Activated T-cell treated with anti-CD3 and anti-CD28 coated beads for 4 hours (primary cell): ENCODE data around the gene CAPRIN1.
"Not testable (repeated sequence)": the region's sequence is repeated elsewhere in the genome, so short reads cannot be mapped to it uniquely, and the experiment has no call there.

Experiments
- DNase-seq: peaks from one replicate; pipeline ENCODE4 v3.0.0-alpha.2; 2020

The CAPRIN1 gene

DNA sequence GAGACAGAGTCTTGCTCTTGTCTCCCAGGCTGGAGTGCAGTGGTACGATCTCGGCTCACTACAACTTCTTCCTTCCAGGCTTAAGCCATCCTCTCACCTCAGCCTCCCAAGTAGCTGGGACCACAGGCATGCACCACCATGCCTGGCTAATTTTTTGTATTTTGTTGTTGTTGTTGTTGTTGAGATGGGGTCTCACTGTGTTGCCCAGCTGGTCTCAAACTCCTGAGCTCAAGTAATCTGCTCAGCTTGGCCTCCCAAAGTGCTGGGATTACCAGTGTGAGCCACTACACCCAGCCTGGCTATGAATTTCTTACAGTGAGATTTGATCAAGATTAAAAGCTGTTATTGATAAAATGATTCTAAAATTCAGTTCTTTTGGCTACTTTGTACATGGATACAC lies 43.4 kb downstream of the CAPRIN1 start:
- DNase-seq: not testable (repeated sequence)

DNA sequence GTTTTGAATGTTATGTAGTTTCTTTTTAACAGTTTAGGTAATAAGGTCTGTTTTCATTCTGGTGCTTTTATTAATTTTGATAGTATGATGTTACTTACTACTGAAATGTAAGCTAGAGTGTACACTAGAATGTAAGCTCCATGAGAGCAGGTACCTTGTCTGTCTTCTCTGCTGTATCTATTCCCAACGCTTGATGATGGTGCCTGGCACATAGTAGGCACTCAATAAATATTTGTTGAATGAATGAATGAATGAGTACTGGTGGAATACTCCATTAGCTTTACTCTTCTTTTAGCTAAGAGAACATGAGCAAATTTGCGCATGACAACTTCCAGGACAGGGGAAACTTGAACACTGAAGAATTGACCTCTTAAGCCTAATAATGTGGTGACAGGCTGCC lies 47.3 kb downstream of the CAPRIN1 start:
- DNase-seq: no peak

DNA sequence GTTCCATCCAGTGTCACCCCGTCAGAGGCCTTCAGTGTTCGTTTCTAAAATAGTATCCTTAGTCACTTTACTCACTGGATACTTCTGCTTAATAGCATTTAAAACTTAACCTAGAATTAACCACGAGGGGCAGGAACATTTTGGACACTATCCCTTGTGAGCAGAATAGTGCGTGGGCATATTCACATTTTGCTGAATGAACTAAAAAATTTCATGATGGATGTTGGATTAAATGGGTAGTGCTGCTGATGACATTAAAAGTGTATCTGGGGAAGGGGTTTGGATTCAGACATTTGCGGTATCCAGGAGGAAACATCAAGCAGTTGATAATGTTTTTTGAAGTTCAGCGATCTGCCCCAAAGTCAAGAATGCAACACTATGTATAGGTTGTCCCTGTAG lies 53.1 kb downstream of the CAPRIN1 start:
- DNase-seq: no peak

DNA sequence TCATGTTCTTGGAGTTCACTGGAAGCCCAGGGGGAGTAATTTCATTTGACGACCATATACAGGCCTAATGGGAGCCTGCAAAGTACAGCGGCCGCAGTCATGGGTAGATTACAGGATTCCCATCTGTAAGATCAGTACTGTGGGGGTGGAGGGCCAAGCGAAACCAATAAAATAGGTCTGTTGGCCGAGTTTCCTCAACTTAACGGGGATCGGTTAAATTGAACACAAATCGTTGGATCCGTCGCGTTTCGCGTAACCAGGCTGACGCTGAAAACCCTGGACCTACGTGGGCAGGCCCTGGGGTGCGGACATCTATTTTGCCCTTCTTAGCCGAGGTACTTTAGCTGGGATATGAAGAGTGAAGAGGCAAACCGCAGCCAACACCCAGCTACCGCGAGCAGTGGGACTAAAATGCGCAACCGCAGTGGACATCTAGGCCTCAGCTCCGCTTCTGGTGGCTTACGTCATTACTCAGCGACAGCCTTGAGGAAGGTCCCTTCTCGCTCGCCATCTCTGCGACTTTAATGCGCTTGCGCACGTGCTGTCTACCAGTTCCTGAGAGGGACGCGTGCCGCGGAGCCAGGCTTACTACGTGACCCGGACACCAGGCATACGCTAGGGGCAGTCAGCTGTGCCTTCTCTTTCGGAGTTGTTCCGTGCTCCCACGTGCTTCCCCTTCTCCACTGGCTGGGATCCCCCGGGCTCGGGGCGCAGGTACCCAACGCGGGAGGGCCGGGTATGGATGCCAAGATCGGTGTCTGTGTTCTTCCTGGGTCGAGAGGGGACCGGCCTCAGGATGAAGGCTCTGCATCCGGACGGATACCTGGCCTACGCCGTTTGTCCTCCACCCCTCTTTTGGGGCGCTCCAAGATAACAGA lies 53.8 kb downstream of the CAPRIN1 start, which contains the start of gene NAT10:
Gene NAT10, plus strand, starts transcription at position 551 of the 878 bp plus-strand sequence. CDS start 2,597 bp downstream, outside the sequence.
- peak; percentile 96 for DNase-seq

DNA sequence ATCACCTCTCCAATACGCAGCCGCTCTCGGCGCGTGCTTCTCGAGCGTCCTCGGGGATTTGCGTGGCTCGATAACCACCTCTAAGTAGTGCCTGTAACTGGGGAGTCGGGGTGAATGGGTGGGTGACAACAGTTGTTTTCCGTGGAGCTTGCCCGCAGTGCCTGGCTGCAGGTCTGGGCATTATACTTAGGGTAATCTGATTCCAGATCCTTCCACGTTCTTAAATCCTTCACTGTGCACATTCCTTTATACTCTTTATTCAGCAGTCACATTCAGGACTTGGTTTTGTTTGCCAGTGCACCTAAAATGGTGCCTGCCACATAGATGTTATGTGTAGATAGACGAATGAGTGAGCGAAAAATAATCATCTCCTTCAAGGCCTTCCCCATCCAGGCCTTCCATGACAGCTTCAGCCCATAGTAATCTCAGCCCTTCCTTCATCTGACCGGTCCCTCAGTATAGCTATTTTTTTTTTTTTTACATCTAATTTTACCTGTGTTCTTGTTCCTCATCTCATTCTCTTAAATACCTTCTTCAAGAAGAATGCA lies 54.5 kb downstream of the CAPRIN1 start:
- DNase-seq: no peak

DNA sequence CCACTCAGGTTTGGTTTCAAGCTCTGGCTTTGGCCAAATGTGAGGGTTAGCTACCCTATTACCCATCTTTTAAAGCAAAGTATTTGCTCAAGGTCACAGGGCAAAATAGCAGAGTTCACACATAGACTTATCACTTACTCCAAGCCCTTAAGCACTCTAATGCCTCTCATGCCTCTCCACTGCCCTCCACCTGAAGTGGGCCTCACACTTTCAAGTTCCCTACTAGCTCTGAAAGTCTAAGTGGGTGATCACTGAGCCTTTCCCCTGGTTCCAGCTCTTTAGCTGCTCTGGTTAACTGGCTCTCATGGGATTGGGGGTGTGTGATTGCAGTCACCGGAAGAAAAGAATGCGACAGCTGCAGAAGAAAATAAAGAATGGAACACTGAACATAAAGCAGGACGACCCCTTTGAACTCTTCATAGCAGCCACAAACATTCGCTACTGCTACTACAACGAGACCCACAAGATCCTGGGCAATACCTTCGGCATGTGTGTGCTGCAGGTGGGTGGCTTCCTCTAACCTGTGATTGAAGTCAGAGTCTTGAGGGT lies 60.3 kb downstream of the CAPRIN1 start:
- no peak for DNase-seq

DNA sequence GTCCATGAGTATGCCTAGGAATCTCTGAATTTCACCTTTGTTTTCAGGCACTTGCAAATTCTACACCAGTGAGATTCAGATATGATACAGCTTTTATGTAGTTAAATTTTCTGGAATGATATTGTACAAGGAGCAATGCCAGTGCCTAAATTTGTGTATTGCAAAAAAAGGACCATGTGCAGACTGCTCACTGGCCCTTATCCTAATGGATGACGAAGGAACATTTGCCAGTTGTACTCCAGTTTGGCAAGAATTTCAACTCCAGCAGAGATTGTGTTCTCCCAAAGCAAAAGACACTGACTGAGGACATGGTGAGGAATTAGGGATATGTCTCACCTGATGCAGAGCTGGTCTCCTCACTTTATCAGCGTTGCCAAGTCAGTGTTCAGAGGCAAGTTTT lies 62.5 kb downstream of the CAPRIN1 start:
- no peak for DNase-seq

DNA sequence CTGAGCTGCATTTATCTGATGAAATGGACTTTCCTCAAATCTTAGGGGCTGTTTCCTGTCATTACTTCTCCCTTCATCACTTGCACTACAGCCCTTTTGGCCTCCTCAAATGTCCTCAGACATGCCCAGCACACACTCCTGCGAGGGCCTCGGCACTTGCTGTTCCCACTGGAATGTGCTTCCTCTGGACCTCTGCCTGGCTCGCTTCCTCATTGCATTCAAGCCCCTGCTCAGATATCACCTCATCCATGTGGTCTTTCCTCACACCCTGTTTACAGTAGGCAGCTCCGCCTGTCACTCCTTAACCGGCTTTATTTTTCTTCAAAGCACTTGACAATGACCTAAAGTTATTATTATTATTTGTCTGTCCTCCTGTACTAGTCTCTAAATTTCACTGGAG lies 62.9 kb downstream of the CAPRIN1 start:
- no peak for DNase-seq

DNA sequence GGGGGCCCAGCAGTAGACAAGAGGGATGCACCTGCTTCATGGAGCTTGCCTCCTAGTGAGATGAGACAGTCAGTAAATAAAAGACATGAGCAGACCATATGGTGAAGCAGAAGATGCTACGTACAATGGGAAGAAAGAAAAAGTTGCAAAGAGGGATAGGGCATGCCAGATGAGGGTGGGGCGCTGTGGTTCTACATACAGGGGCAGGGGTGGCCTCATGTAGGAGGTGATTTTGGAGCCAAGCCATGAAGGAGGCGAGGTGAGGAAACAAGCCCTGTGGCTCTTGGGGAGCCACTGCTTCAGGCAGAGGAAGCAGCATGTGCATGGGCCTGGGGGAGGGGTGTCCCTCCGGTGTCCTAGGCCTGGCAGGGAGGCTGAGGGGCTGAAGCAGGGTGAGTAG lies 69.1 kb downstream of the CAPRIN1 start:
- DNase-seq: no peak

DNA sequence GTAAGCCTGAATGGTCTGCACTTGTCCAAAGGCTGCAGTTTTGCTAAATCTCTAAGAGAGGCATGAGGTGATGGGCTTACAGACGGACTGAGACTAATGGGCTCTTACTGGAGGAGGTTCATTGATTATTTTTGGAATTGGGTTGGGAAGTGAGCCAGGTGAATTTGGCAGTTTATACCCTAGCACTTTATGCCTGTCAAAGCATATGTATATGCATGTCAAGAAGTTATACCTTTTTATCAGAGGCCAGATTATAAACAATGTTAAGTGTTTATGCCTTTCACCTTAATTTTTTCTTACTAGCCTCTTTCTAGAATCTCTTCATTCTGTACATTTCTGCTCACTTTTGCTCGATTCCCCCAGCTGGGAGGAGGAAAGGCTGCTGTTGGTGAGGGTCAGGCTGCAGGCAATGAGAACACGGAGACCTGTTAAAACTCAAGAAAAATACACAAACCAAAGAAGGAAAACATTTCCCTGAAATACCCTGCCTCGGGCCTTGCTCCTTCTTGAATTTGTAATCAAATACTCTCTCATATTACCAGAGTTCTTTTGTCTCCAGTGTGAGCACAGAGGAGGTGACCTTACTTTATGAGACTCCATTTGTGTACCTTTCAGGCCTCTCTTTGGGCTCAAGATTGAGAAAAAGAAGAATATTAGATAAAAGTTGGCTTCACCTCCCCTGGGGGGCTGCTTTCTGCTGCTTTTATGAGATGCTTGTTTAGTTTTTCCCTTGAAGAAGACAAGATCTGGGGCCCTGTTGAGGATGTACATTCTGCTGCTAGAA lies 73.5 kb downstream of the CAPRIN1 start:
- no peak for DNase-seq

DNA sequence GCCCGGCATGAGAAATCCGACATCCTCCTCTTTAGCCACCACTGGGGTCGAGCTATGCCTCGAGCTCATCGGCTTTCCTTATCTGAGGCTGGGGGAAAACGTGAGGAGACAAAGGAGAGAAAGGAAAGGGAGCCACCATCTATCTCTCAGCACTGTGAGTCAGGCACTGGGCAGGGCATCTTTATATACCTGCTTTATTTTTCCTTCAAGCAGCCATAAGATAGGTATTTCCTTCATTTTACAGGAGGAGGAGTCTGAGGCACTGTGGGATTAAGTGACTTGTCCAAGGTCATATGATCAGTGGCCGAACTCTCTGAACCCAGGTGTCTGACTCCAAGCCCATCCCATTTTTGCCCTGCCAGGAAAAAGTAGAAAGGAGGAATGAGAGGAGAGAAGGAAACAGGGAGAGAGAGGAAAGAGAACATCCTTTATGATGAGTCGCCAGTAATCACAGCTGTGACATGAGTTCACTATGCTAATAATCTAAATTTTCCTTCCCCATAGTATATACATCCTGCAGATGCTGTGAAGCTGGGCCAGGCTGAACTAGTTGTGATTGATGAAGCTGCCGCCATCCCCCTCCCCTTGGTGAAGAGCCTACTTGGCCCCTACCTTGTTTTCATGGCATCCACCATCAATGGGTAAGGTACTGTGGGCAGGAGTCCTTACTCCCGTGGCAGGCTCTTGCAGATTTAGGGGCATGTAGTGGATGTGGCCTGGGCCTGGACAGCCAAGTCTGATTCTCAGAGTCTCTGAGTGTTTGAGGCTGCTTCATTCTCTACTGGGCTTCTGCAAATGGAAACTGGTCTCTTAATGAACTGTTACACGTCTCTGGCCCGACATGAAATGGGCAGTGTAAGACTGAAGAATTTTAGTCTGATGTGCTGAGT lies 75.7 kb downstream of the CAPRIN1 start:
- no peak for DNase-seq

DNA sequence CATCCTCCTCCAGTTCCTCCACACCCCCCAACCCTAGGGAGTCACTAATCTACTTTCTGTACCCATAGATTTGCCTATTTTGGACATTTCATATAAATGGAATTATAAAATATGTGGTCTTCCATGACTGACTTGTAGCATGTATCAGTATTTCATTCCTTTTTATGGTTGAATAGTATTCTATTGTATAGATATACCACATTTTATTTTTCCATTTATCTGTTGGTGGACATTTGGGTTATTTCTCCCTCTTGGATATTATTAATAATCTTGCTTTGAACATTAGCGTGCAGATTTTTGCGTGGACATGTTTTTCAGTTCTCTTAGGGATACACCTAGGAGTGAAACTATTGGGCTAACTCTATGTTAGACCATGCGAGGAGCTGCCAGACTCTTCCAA lies 77.3 kb downstream of the CAPRIN1 start:
- DNase-seq: no peak

DNA sequence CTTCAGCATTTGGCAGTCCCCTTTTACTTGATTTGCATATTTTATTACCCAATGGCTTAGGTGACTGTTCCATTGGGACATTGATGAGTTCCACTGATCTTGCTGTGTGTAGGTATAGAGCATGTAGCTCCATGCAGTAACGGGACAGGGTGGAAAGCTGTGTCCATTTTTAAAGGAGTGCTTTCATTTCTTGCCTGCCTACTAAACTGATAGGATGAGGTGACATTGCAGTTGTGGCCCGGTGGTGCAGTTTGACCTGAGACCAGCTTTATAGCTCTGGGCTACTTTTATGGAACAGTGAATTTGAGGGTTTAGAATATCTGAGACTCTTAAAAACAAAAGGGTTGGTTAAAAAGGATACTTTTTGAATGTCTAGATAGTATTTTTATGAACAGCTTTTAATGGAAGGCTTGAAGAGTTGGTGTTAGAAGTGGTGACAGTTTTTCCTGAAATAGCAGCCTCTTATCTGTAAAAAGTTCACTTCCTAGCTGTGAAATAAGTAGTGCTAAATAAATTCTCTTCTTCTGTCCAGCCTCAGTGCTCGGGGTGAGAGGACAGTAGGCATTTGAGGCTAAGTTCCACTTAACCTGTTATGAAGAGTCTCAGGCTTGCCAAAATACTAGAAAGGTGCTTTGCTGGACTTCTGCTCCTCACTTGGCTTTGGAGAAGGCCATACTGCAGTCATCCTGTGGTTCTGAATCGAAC lies 80.9 kb downstream of the CAPRIN1 start:
- DNase-seq: no peak

DNA sequence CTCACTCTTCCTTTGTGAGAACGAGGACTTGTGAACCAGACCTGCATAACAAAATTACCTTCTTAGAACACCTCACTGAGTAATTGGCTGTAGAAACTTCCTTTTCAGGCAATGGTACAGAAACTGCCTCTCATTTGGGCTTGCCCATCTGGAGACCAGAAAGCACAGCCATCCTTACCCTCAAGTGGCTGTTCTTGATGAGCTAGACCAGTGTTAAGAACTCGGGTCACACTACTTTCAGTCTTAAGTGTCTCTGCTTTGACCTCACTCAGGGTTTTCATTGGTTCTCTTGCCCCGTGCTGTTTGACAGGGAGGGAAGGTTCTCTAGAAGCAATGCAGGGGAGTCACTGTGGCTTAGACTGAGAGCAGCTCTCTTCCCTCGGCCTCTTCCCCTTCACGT lies 83.2 kb downstream of the CAPRIN1 start:
- DNase-seq: no peak

DNA sequence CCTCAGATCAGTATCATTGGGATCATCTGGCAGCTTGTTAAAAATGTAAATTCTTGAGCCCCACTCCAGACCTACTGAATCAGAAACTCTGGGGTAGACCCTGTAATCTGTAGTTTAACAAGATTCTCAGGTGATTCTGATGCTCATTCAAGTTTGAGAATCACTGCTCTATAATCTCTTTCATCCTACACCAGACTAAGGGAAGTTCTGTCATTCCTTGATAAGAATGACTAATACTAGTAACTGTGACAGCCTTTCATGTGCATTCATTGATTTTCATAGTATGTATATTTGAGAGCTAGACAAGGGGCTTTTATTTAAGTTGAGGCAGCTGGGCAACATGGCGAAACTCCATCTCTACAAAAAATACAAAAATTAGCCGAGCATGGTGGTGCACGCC lies 83.9 kb downstream of the CAPRIN1 start:
- no peak for DNase-seq

DNA sequence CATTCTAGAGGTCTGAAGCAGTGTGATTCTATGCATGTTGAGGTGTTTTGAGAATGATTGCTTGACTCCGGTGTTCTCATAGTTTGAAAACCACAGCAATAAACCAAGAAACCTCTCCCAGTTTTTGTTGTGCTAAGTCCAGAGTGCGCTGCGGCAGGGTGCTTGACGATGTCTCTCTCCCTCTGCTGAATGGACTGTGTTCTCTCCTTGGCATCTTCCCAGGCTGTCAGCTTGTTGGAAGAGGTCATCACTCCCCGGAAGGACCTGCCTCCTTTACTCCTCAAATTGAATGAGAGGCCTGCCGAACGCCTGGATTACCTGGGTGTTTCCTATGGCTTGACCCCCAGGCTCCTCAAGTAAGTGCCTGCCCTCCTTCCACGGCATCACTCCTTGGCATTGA lies 84.9 kb downstream of the CAPRIN1 start:
- DNase-seq: no peak

DNA sequence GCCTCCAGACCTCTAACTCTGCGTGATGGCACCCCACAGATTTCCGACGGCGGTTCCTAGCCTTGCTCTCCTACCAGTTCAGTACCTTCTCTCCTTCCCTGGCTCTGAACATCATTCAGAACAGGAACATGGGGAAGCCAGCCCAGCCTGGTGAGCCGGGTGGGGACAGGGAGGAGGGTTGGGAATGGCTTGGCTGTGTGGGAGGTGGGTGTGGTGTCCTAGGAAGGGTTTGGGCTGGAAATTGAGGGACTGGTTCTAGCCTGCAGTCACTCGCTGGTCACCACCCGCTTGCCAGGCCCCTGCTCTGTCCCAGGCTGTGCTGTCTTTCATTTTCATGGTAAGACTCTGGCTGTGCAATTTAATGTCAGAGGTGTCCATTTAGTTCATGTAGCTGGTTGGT lies 87.8 kb downstream of the CAPRIN1 start:
- DNase-seq: no peak

DNA sequence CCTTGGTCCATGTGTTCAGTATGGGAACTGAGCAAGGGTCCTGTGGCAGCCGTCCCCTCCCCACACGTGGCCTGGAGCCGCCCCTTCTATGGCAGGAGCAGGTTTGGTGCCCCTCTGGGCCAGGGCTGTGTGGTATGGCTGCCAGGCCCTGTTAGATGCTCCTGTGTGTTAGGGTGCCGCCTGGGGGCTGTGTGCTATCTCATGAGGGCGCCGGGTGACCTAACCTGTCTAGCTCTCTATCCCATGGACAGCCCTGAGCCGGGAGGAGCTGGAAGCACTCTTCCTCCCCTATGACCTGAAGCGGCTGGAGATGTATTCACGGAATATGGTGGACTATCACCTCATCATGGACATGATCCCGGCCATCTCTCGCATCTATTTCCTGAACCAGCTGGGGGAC lies 88.6 kb downstream of the CAPRIN1 start:
- DNase-seq: no peak

DNA sequence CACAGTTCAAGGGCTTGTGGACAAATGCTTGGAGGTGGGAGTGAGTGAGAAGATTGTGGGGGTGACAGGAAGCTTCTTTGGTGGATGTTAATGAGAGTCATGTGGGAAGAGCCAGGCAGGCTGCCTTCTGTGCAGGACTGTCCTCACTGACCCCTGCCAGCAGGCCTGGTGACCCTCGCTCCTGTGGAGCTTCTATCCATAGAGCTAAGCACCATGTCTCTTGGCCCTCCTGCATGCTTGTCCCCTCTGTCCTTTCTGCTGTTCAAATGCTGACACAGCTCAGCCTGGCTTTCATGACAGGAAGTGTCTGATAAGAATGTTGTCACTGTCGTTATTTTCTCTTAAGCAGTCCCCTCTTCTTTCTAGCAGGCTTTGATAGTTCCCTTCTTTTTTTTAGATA lies 91.5 kb downstream of the CAPRIN1 start:
- no peak for DNase-seq

DNA sequence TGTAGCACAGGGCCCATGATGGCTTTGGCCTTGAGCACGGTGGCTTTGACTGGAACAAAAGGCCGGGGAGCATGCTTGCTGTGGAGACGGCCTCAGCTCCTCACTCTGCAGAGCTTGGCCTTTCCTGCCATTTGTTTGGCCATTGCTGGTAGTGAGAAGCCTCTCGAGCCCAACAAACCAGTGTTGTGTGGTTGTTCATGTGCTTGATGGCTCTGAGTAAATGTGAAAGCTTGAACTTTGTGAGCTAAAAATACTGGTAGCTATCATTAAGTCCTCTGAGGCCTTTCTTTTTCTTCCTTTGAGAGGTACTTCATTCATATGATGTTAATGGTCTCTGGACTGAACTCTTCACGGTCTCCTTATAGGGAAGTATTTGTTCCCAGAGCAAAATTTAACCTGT lies 93.5 kb downstream of the CAPRIN1 start:
- no peak for DNase-seq

DNA sequence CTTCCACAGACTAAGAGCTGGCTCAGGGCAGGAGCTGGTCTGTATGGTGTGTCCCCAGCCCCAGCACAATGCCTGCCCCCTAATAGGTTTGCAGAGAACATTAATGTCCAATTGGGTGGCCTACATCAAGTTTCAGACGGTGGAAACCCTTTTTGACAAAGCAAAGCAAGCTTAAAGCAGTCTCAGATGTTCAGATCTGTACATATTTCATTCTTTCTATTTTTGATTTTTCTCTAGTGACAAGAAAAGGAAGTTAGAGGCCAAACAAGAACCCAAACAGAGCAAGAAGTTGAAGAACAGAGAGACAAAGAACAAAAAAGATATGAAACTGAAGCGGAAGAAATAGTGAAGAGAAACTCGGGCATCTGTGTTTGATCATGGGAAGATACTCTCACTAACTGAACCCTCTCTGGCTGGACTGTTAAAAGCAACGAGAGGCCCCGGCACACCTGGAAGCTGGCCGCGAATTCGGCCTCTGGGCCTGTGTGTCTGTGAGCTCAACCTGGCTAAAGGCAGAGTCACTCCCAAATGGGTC lies 94.4 kb downstream of the CAPRIN1 start:
- no peak for DNase-seq

DNA sequence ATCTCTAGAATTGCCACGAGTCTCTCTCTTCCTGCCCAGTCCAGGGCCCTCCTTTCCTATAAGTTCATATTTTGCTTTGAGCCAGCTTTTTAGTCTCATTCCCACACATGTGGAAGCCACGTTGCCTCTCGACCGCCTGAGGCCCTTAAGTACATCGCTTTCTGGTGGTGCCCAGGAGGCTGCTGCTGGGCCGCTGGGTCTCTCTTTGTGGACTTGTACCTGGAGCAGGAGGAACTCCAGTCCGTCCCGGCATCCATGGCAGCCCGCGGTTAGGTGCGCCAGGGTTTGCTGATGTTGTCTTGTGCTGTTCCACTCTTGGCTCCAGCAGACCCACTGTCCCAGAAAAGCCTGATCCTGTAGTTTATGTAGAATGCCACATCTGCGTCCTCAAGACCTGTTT lies 94.9 kb downstream of the CAPRIN1 start:
- no peak for DNase-seq
